ENCODE results near the gene WDR7. TPM values are rescaled to one million over a fixed set of nuclear protein-coding genes. Genes with fewer than 3 reads are reported as not detected.

The WDR7 gene
- total and polyA plus RNA-seq, 3 experiments from 2014 or later, result 20.5 to 21.9 (median 20.6) TPM

DNA sequence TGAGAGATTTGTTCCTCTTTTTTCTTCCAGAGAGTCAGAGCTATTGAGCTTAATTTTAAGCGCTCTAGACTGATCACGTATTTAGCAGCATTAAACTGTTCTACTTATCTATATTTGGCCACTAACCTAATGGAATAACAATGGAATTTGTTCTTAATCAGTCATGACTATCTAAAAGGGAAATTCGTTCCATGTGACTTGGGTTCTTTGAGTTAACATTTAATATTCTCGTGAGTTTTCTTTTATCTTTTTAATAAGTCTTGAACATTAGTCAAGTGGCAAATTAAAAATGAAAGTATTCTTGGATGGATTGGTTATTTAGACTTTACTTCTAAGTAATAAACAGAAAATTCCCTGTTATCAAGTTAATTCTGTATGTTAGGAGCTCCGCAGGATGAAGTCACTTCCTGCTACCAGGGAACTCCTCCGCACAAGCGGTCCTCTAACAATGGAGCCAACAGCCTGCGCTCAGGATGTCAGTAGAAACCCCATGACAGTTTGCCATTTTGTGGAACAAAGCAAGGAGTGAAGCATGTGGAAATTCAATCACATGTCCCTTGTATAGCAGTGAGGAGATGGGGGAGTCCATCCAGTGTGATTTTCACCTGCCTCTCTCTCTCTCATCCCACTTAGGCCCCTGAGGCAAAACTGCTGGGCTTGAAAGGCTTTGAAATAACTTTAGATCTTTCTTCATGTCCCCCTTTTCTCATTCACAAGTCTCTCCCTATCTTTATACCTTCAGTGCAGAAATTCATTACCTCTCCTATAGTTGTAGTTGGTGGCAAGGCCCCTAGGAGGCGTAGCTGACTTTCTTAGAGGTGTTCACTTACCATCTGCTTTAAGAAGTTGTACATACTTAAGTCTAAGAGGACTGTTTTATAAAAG lies 138.1 kb downstream of the WDR7 start:
- ChIA-PET CTCF (no interaction called here), POLR2A (no interaction called here)
- peaks cover 8% of the 10 kb centered on the region for H3K36me3 ChIP-seq (ENCODE audit: insufficient read depth, low read length)
- H3K4me3 ChIP-seq (ENCODE audit: low read length), result no peak overlapping the region
- Mint-ChIP-seq H3K36me3 (peaks cover 0 to 42% (median 13%) of the 10 kb centered on the region in 3 donors), H3K4me1 (no peaks in the 10 kb centered on the region), H3K27me3 (no peaks in the 10 kb centered on the region), H3K4me3 (no peak overlapping the region), H3K27ac (no peak overlapping the region), H3K9me3 (no peaks in the 10 kb centered on the region)
- H3K4me1 ChIP-seq (ENCODE audit: insufficient read depth, low read length), result no peaks in the 10 kb centered on the region
- peak in 1 of 5 donors; percentile 5 for DNase-seq
- no peaks in the 10 kb centered on the region for H3K27me3 ChIP-seq (ENCODE audit: insufficient read depth, low read length, poor library complexity, severe bottlenecking)
- H3K27ac ChIP-seq (ENCODE audit: low read depth, low read length), result no peak overlapping the region
- H3K9me3 ChIP-seq (ENCODE audit: low read length), result no peaks in the 10 kb centered on the region

DNA sequence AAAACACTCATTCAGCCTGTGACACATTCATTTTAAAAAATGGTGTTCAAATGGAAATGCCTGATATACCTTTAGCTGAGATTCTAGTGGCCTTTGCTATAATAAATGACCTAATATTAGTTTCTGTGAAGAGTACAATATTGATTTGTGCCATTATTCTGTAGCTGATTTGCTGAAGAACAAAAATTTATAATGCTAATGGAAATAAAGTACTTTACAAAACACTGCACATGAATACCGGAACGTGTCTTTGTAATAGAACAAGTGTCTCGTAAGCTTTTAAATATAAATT lies 138.7 kb downstream of the WDR7 start:
- H3K27ac Mint-ChIP-seq, result no peak overlapping the region
- POLR2A ChIA-PET, result no interaction called here
- H3K4me1 Mint-ChIP-seq, result no peaks in the 10 kb centered on the region
- no peaks in the 10 kb centered on the region for H3K4me1 ChIP-seq (ENCODE audit: insufficient read depth, low read length)
- no peak for DNase-seq
- H3K4me3 Mint-ChIP-seq, result no peak overlapping the region
- no peaks in the 10 kb centered on the region for H3K27me3 ChIP-seq (ENCODE audit: insufficient read depth, low read length, poor library complexity, severe bottlenecking)
- no peak overlapping the region for H3K4me3 ChIP-seq (ENCODE audit: low read length)
- no peaks in the 10 kb centered on the region for H3K9me3 ChIP-seq (ENCODE audit: low read length)
- no peaks in the 10 kb centered on the region for H3K27me3 Mint-ChIP-seq
- H3K36me3 ChIP-seq (ENCODE audit: insufficient read depth, low read length), result peaks cover 8% of the 10 kb centered on the region
- peaks cover 0 to 39% (median 12%) of the 10 kb centered on the region in 3 donors for H3K36me3 Mint-ChIP-seq
- CTCF ChIA-PET, result no interaction called here
- H3K27ac ChIP-seq (ENCODE audit: low read depth, low read length), result no peak overlapping the region
- no peaks in the 10 kb centered on the region for H3K9me3 Mint-ChIP-seq

DNA sequence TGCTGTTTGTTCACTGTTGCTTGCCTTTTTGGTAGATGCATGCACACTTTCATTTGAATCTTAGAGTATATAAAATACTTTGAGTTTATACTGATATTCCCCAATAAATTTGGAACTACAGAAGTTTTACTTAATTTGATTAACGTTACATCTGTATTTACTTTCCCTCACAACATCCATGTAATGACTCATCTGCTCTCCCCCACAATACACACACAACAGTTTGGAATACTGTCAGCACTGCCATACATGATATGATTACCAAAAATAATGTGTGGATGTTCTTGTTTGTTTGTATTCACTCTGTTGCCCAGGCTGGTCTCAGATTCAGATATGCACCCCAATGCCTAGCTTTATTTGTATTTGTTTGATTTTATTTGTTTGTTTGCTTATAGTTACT lies 144.2 kb downstream of the WDR7 start:
- H3K27ac ChIP-seq (ENCODE audit: low read depth, low read length), result no peak overlapping the region
- Mint-ChIP-seq H3K4me1 (no peaks in the 10 kb centered on the region), H3K36me3 (peaks cover 0 to 26% (median 21%) of the 10 kb centered on the region in 3 donors), H3K9me3 (no peaks in the 10 kb centered on the region), H3K27ac (no peak overlapping the region), H3K27me3 (no peaks in the 10 kb centered on the region), H3K4me3 (no peak overlapping the region)
- H3K4me3 ChIP-seq (ENCODE audit: low read length), result no peak overlapping the region
- ChIA-PET POLR2A (no interaction called here), CTCF (no interaction called here)
- H3K4me1 ChIP-seq (ENCODE audit: insufficient read depth, low read length), result no peaks in the 10 kb centered on the region
- no peaks in the 10 kb centered on the region for H3K27me3 ChIP-seq (ENCODE audit: insufficient read depth, low read length, poor library complexity, severe bottlenecking)
- no peak for DNase-seq
- H3K9me3 ChIP-seq (ENCODE audit: low read length), result no peaks in the 10 kb centered on the region
- no peaks in the 10 kb centered on the region for H3K36me3 ChIP-seq (ENCODE audit: insufficient read depth, low read length)

DNA sequence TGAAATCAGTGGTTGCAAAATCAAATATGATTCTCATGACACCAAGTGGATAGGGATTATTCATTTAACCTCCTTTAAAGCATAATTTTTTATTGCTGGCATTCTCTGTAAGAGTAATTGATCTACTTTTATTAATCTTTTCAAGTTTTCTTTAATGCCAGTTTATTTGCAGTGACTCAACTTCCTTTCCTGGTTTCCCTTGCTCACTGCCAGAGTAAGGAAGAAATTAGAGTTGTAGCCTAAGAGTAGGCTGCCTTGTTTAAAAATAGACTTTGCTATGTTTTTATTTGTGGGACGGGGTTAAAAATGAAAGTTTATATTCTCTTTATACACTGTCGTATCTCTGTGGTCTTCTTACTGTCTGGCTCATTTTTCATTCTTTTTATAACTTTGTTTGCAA lies 148.6 kb downstream of the WDR7 start:
- no peaks in the 10 kb centered on the region for H3K4me1 Mint-ChIP-seq
- CTCF ChIA-PET, result no interaction called here
- Histone ChIP-seq H3K27me3 (ENCODE audit: insufficient read depth, low read length, poor library complexity, severe bottlenecking) (no peaks in the 10 kb centered on the region), H3K36me3 (ENCODE audit: insufficient read depth, low read length) (no peaks in the 10 kb centered on the region), H3K9me3 (ENCODE audit: low read length) (no peaks in the 10 kb centered on the region), H3K27ac (ENCODE audit: low read depth, low read length) (no peak overlapping the region), H3K4me3 (ENCODE audit: low read length) (no peak overlapping the region), H3K4me1 (ENCODE audit: insufficient read depth, low read length) (no peaks in the 10 kb centered on the region)
- DNase-seq, result no peak
- H3K4me3 Mint-ChIP-seq, result no peak overlapping the region
- H3K27me3 Mint-ChIP-seq, result no peaks in the 10 kb centered on the region
- peaks cover 18 to 35% (median 25%) of the 10 kb centered on the region in 3 donors for H3K36me3 Mint-ChIP-seq
- H3K9me3 Mint-ChIP-seq, result no peaks in the 10 kb centered on the region
- POLR2A ChIA-PET, result no interaction called here
- H3K27ac Mint-ChIP-seq, result no peak overlapping the region

GRCh38 chr18:56803051-56803450 lies 151.9 kb downstream of the WDR7 start:
- Histone ChIP-seq H3K9me3 (ENCODE audit: low read length) (no peaks in the 10 kb centered on the region), H3K27ac (ENCODE audit: low read depth, low read length) (no peak overlapping the region), H3K27me3 (ENCODE audit: insufficient read depth, low read length, poor library complexity, severe bottlenecking) (no peaks in the 10 kb centered on the region), H3K4me1 (ENCODE audit: insufficient read depth, low read length) (no peaks in the 10 kb centered on the region), H3K4me3 (ENCODE audit: low read length) (no peak overlapping the region), H3K36me3 (ENCODE audit: insufficient read depth, low read length) (no peaks in the 10 kb centered on the region)
- ChIA-PET POLR2A (no interaction called here), CTCF (no interaction called here)
- no peaks in the 10 kb centered on the region for H3K27me3 Mint-ChIP-seq
- H3K4me1 Mint-ChIP-seq, result peaks cover 0 to 3% (median 0%) of the 10 kb centered on the region in 3 donors
- H3K4me3 Mint-ChIP-seq, result no peak overlapping the region
- no peaks in the 10 kb centered on the region for H3K9me3 Mint-ChIP-seq
- peaks cover 21 to 36% (median 34%) of the 10 kb centered on the region in 3 donors for H3K36me3 Mint-ChIP-seq
- no peak overlapping the region for H3K27ac Mint-ChIP-seq
- DNase-seq, result no peak

DNA sequence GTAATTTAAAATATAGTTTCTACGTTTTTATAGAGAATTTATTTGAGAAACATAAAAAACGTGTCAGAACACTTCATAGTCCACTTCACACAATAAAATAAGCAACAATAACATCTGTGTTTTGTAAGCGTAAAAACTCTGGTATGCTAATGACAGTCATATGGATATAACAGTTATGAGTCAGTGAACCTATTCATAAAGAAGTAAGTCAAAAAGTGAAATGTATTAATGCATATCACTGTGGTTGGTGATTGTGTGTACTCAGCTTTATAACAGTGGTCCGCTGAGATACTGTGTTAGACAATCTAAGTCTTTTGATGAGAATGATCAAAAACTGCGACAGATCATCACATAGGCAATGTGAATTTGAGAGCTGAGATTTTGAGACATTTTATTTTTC lies 153.2 kb downstream of the WDR7 start:
- ChIA-PET CTCF (no interaction called here), POLR2A (no interaction called here)
- H3K36me3 ChIP-seq (ENCODE audit: insufficient read depth, low read length), result no peaks in the 10 kb centered on the region
- H3K27me3 Mint-ChIP-seq, result no peaks in the 10 kb centered on the region
- no peak overlapping the region for H3K4me3 Mint-ChIP-seq
- H3K4me1 ChIP-seq (ENCODE audit: insufficient read depth, low read length), result no peaks in the 10 kb centered on the region
- no peaks in the 10 kb centered on the region for H3K27me3 ChIP-seq (ENCODE audit: insufficient read depth, low read length, poor library complexity, severe bottlenecking)
- H3K9me3 ChIP-seq (ENCODE audit: low read length), result no peaks in the 10 kb centered on the region
- no peak overlapping the region for H3K27ac Mint-ChIP-seq
- peaks cover 21 to 38% (median 36%) of the 10 kb centered on the region in 3 donors for H3K36me3 Mint-ChIP-seq
- no peak for DNase-seq
- H3K9me3 Mint-ChIP-seq, result no peaks in the 10 kb centered on the region
- no peak overlapping the region for H3K4me3 ChIP-seq (ENCODE audit: low read length)
- no peak overlapping the region for H3K27ac ChIP-seq (ENCODE audit: low read depth, low read length)
- H3K4me1 Mint-ChIP-seq, result peaks cover 0 to 3% (median 0%) of the 10 kb centered on the region in 3 donors

- no peak overlapping the region for H3K27ac Mint-ChIP-seq
- no peak overlapping the region for H3K27ac ChIP-seq (ENCODE audit: low read depth, low read length)
- no peak overlapping the region for H3K4me3 ChIP-seq (ENCODE audit: low read length)
- H3K4me3 Mint-ChIP-seq, result peak overlapping the region in 1 of 7 donors; percentile 49
- DNase-seq, result no peak
- ChIA-PET POLR2A (no interaction called here), CTCF (no interaction called here)
- no peaks in the 10 kb centered on the region for H3K9me3 ChIP-seq (ENCODE audit: low read length)
- H3K4me1 ChIP-seq (ENCODE audit: insufficient read depth, low read length), result no peaks in the 10 kb centered on the region
- no peaks in the 10 kb centered on the region for H3K36me3 ChIP-seq (ENCODE audit: insufficient read depth, low read length)
- peaks cover 0 to 8% (median 3%) of the 10 kb centered on the region in 3 donors for H3K4me1 Mint-ChIP-seq
- no peaks in the 10 kb centered on the region for H3K9me3 Mint-ChIP-seq
- H3K27me3 ChIP-seq (ENCODE audit: insufficient read depth, low read length, poor library complexity, severe bottlenecking), result no peaks in the 10 kb centered on the region
- H3K36me3 Mint-ChIP-seq, result peaks cover 12 to 30% (median 23%) of the 10 kb centered on the region in 3 donors
- H3K27me3 Mint-ChIP-seq, result no peaks in the 10 kb centered on the region
Measured at GRCh38 chr18:56807901-56808300, 156.7 kb downstream of the WDR7 start.

DNA sequence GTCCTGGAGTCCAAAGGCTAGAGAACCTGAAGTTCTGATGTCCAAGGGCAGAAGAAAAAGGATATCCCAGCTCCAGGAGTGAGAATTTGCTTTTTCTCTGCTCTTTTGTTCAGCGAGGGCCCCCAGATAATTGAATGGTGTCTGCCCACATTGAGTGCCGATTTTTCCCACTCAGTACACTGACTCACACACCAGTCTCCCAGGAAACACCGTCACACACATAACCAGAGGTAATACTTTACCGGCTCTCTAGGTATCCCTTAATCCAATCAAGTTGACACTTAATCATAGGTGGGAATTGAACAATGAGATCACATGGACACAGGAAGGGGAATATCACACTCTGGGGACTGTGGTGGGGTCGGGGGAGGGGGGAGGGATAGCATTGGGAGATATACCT lies 161.5 kb downstream of the WDR7 start:
- Histone ChIP-seq H3K4me1 (ENCODE audit: insufficient read depth, low read length) (no peaks in the 10 kb centered on the region), H3K27ac (ENCODE audit: low read depth, low read length) (no peak overlapping the region), H3K9me3 (ENCODE audit: low read length) (no peaks in the 10 kb centered on the region), H3K36me3 (ENCODE audit: insufficient read depth, low read length) (no peaks in the 10 kb centered on the region), H3K4me3 (ENCODE audit: low read length) (no peak overlapping the region), H3K27me3 (ENCODE audit: insufficient read depth, low read length, poor library complexity, severe bottlenecking) (no peaks in the 10 kb centered on the region)
- no peak overlapping the region for H3K4me3 Mint-ChIP-seq
- H3K27ac Mint-ChIP-seq, result no peak overlapping the region
- H3K27me3 Mint-ChIP-seq, result no peaks in the 10 kb centered on the region
- ChIA-PET CTCF (no interaction called here), POLR2A (no interaction called here)
- peaks cover 0 to 8% (median 3%) of the 10 kb centered on the region in 3 donors for H3K4me1 Mint-ChIP-seq
- no peak for DNase-seq
- no peaks in the 10 kb centered on the region for H3K9me3 Mint-ChIP-seq
- H3K36me3 Mint-ChIP-seq, result peaks cover 14 to 19% (median 15%) of the 10 kb centered on the region in 3 donors
